ENCODE measurements around the gene MAGI2.

MAGI2 gene

DNA sequence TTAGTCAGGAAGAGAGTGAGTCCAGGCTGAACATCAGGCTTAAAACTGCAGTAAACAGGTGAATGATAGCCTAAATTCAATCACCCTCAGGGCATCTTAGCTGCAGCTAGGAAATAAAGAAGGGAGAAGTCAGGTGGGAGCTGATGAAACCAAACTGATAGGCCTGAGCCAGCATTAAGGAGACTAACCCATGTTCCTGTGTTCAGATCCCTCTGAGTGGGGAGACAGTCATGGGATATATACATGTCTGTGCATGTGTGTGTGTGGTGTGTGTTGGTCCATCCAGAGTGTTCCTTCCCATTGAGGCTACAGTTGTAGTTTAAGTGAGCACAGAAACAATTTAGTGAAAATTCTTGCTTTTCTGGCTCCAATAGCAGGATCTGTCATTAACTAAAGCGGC, 1174.0 kb downstream of the MAGI2 start:
- ChIA-PET CTCF (no interaction called here), POLR2A (no interaction called here)
- H3K4me3 ChIP-seq (ENCODE audit: low read depth, low read length) = no peak overlapping the region
- TF ChIP-seq, protein P1, sequence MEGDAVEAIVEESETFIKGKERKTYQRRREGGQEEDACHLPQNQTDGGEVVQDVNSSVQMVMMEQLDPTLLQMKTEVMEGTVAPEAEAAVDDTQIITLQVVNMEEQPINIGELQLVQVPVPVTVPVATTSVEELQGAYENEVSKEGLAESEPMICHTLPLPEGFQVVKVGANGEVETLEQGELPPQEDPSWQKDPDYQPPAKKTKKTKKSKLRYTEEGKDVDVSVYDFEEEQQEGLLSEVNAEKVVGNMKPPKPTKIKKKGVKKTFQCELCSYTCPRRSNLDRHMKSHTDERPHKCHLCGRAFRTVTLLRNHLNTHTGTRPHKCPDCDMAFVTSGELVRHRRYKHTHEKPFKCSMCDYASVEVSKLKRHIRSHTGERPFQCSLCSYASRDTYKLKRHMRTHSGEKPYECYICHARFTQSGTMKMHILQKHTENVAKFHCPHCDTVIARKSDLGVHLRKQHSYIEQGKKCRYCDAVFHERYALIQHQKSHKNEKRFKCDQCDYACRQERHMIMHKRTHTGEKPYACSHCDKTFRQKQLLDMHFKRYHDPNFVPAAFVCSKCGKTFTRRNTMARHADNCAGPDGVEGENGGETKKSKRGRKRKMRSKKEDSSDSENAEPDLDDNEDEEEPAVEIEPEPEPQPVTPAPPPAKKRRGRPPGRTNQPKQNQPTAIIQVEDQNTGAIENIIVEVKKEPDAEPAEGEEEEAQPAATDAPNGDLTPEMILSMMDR (IDR thresholded peaks at IDR 0.05; ENCODE audit: insufficient read depth, low read length, missing control alignments) = no peak
- no peak for DNase-seq (ENCODE audit: low read depth, low spot score)

DNA sequence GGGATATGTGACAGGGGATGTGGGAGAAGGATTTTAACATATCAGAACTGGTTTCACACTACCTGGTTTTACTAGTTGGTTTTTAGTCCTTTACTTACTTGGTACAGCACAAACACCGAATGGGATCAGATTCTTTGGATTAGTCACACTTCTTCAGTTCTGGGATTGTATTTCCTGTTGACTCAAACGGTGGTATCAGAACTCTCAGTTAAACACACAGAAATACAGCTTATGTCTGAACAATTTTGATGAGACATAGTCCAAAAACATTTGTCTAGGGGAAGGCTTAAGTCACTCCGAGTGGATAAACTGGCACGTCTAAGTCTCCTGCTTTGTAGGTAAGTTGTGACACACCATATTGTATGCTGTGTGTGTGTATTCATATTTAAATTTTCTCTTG, 1174.4 kb downstream of the MAGI2 start:
- TF ChIP-seq, protein P1 (IDR thresholded peaks at IDR 0.05; ENCODE audit: insufficient read depth, low read length, missing control alignments) = no peak
- ChIA-PET CTCF (no interaction called here), POLR2A (no interaction called here)
- no peak overlapping the region for H3K4me3 ChIP-seq (ENCODE audit: low read depth, low read length)
- DNase-seq (ENCODE audit: low read depth, low spot score) = peak; percentile 62

DNA sequence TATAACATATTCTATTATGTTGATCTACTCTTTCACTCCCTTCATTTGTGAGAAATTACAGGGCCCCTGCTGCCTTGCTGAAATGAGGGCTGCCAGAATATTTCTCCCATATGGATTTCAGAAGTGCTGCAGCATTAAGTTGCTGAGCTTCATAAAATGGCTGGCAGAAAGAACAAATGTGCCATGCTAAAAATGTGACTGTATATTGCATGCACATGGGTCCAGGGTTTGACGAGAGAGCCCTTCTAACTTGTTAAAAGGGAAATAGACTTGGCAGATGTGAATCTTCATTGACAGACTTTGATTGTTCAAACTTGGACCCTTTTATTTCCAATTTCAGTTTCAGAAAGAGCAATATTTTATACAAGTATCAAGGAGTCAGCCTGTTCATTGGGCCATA, 1186.3 kb downstream of the MAGI2 start:
- no peak overlapping the region for H3K4me3 ChIP-seq (ENCODE audit: low read depth, low read length)
- CTCF ChIA-PET = no interaction called here
- TF ChIP-seq, protein P1 (IDR thresholded peaks at IDR 0.05; ENCODE audit: insufficient read depth, low read length, missing control alignments) = no peak
- no peak for DNase-seq (ENCODE audit: low read depth, low spot score)
- POLR2A ChIA-PET = no interaction called here

DNA sequence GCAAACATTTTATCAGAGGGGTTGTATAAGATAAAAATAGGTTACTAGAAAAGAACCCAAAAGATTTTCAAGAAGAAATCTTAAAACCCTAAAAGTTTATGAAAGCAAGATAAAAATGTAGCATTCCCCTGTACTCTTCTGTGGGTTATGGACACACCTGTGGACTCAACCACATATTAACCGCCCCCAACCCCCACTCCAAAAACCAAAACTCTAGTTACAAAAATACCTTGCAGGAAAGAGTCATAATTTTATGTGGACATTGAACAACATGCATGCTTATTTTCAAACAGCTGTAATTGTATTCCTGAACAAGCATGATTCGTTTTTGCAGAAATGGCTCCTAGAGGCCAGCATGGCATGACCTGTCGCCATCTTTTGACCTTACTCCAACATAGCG, 1188.0 kb downstream of the MAGI2 start:
- ChIA-PET CTCF (interaction anchor here (1.1 to 2.9 kb wide), 3 partner anchors 39 to 131 kb away, joined by 3 to 10 read pairs (median 4); no protein-coding TSS in a partner anchor), POLR2A (no interaction called here)
- TF ChIP-seq, protein P1 (IDR thresholded peaks at IDR 0.05; ENCODE audit: insufficient read depth, low read length, missing control alignments) = no peak
- H3K4me3 ChIP-seq (ENCODE audit: low read depth, low read length) = no peak overlapping the region
- DNase-seq (ENCODE audit: low read depth, low spot score) = no peak

DNA sequence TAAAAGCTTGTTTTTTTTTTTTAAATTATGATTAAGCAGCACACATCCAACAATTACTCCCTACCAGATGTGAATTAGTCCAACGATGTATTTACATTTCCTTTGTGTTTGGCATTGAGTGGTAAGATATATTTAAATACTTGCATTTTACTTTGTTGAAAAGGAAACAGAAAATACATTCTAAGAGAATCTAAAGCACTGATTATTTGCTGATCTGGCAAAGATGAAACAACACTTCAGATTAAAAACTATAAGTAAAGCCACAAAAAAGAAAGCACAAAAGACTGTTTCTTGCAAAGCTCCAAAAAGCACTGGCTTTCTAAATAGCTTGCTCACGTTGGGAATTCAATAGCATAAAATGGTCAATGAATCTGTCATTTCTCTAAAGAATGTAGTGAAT, 1188.4 kb downstream of the MAGI2 start:
- ChIA-PET CTCF (interaction anchor here (1.1 to 2.9 kb wide), 3 partner anchors 38 to 131 kb away, joined by 3 to 10 read pairs (median 4); no protein-coding TSS in a partner anchor), POLR2A (no interaction called here)
- TF ChIP-seq, protein P1 (IDR thresholded peaks at IDR 0.05; ENCODE audit: insufficient read depth, low read length, missing control alignments) = no peak
- DNase-seq (ENCODE audit: low read depth, low spot score) = no peak
- H3K4me3 ChIP-seq (ENCODE audit: low read depth, low read length) = no peak overlapping the region

DNA sequence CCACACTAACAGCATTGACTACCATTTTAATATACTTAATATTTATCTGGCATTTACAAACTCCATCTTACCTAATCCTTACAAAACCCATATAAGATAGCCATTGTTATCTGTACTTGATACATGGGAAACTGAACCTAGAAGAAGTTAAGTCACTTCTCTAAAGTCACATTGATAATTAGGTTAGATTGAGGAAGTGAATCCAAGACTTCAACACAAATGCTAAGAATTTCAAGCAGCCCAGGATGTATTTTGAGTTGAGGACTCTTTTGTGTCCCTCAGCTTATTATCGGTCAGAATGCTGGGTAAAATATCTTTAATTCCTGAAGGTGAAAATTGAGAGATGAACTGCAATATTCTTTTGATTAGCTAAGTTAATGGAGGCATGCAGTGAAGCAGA, 1189.4 kb downstream of the MAGI2 start:
- TF ChIP-seq, protein P1 (IDR thresholded peaks at IDR 0.05; ENCODE audit: insufficient read depth, low read length, missing control alignments) = no peak
- POLR2A ChIA-PET = no interaction called here
- no peak overlapping the region for H3K4me3 ChIP-seq (ENCODE audit: low read depth, low read length)
- DNase-seq (ENCODE audit: low read depth, low spot score) = no peak
- CTCF ChIA-PET = interaction anchor here (2.9 kb wide), 1 partner anchor 130 kb away, joined by 10 read pairs; no protein-coding TSS in a partner anchor
